Stimulated activated CD4-positive, alpha-beta T cell treated with anti-CD3 and anti-CD28 coated beads, Interleukin-15, amount 100 ng/mL, for 1 hour (primary cell): ENCODE data around the gene KCNK5.

ENCODE experiments used
- DNase-seq, 2 donors: peaks; one replicate each; pipeline ENCODE4 v3.0.0-alpha.2; 2020; ENCODE audit warnings: low read depth in 1 of 2, low spot score in 1 of 2

KCNK5 gene

GRCh38 chr6:39243809-39244208 is 14.5 kb upstream of the KCNK5 start:
- DNase-seq, result no peak

- DNase-seq, result no peak
Measured at GRCh38 chr6:39240155-39240757, 11.0 kb upstream of the KCNK5 start.

GRCh38 chr6:39239527-39240154 is 10.4 kb upstream of the KCNK5 start:
- no peak for DNase-seq

- no peak for DNase-seq
Measured at GRCh38 chr6:39236742-39237141, 7.5 kb upstream of the KCNK5 start.

GRCh38 chr6:39233333-39233732 is 4.1 kb upstream of the KCNK5 start:
- no peak for DNase-seq

GRCh38 chr6:39231521-39232243 is 2.4 kb upstream of the KCNK5 start:
- no peak for DNase-seq

GRCh38 chr6:39230654-39231035 is 1.4 kb upstream of the KCNK5 start:
- no peak for DNase-seq

- DNase-seq, result peak in 1 of 2 donors; percentile 23
Measured at GRCh38 chr6:39228111-39228971, 934 bp downstream of the KCNK5 start.

- no peak for DNase-seq
Measured at GRCh38 chr6:39227476-39227875, 1.8 kb downstream of the KCNK5 start.

GRCh38 chr6:39226639-39227329 is 2.5 kb downstream of the KCNK5 start:
- DNase-seq, result no peak

- no peak for DNase-seq
Measured at GRCh38 chr6:39225946-39226437, 3.3 kb downstream of the KCNK5 start.

GRCh38 chr6:39225543-39225942 is 3.7 kb downstream of the KCNK5 start:
- no peak for DNase-seq

- no peak for DNase-seq
Measured at GRCh38 chr6:39224523-39225182, 4.6 kb downstream of the KCNK5 start.

GRCh38 chr6:39224011-39224410 is 5.3 kb downstream of the KCNK5 start:
- DNase-seq, result no peak

GRCh38 chr6:39223555-39223954 is 5.7 kb downstream of the KCNK5 start:
- no peak for DNase-seq

GRCh38 chr6:39223061-39223460 is 6.2 kb downstream of the KCNK5 start:
- DNase-seq, result no peak

GRCh38 chr6:39221779-39222641 is 7.3 kb downstream of the KCNK5 start:
- no peak for DNase-seq

GRCh38 chr6:39221115-39221514 is 8.2 kb downstream of the KCNK5 start:
- DNase-seq, result no peak

- DNase-seq, result no peak
Measured at GRCh38 chr6:39218868-39219567, 10.3 kb downstream of the KCNK5 start.
